PFSK-1 (cell line): Measurements from ENCODE around the gene IL6.

Source experiments
- FOXP2 ChIP-seq: optimal IDR thresholded peaks from 2 replicates; pipeline ENCODE3; 2011; ENCODE audit warnings: borderline replicate concordance, control low read depth, inconsistent platforms; ENCODE audit not compliant: insufficient read depth; ENCODE audit errors: extremely low read length, extremely low read depth
- POLR2AphosphoS5 ChIP-seq: IDR thresholded peaks from 2 replicates; pipeline ENCODE4 v1.6.1; 2012; ENCODE audit warnings: low read depth, mild to moderate bottlenecking, control low read depth, low read length, moderate library complexity
- REST ChIP-seq, 2 experiments: IDR thresholded peaks; 2 replicates each; pipeline versions ENCODE4 v1.6.1 to v1.8.0; 2011 to 2012; ENCODE audit warnings: low read depth in 2 of 2, low read length in 2 of 2, control low read depth in 1 of 2, inconsistent platforms in 1 of 2, mild to moderate bottlenecking in 1 of 2, moderate library complexity in 1 of 2; ENCODE audit not compliant: insufficient read depth in 1 of 2
- SIN3A ChIP-seq: IDR thresholded peaks from 2 replicates; pipeline ENCODE4 v1.6.1; 2012; ENCODE audit warnings: mild to moderate bottlenecking, low read length, moderate library complexity, borderline replicate concordance; ENCODE audit not compliant: insufficient read depth
- TAF1 ChIP-seq: IDR thresholded peaks from 2 replicates; pipeline ENCODE4 v1.6.1; 2012; ENCODE audit warnings: low read length, control low read depth, borderline replicate concordance; ENCODE audit not compliant: insufficient read depth

IL6 gene

GRCh38 chr7:22724861-22725260 lies 2.1 kb upstream of the IL6 start:
- TF ChIP-seq FOXP2 (no peak), REST (IDR thresholded peaks at IDR 0.05; ENCODE audit: insufficient read depth in 1 of 2, low read depth in 2 of 2, low read length in 2 of 2) (no peak), SIN3A (no peak), POLR2AphosphoS5 (no peak), TAF1 (no peak)

GRCh38 chr7:22725585-22725984 lies 1.4 kb upstream of the IL6 start:
- TF ChIP-seq SIN3A (no peak), FOXP2 (no peak), POLR2AphosphoS5 (no peak), REST (IDR thresholded peaks at IDR 0.05; ENCODE audit: insufficient read depth in 1 of 2, low read depth in 2 of 2, low read length in 2 of 2) (no peak), TAF1 (no peak)

- TF ChIP-seq SIN3A (no peak), POLR2AphosphoS5 (no peak), FOXP2 (no peak), REST (IDR thresholded peaks at IDR 0.05; ENCODE audit: insufficient read depth in 1 of 2, low read depth in 2 of 2, low read length in 2 of 2) (no peak), TAF1 (no peak)
These were observed 574 bp upstream of the IL6 start for GRCh38 chr7:22726345-22726906.

- no peak for TF ChIP-seq TAF1
These were observed 675 bp downstream of the IL6 start for GRCh38 chr7:22727714-22728035.

GRCh38 chr7:22728401-22729029 lies 1.5 kb downstream of the IL6 start:
- no peak for TF ChIP-seq SIN3A
- no peak for TF ChIP-seq FOXP2
- TF ChIP-seq TAF1 = no peak
- no peak for TF ChIP-seq POLR2AphosphoS5
- no peak for TF ChIP-seq REST (IDR thresholded peaks at IDR 0.05; ENCODE audit: insufficient read depth in 1 of 2, low read depth in 2 of 2, low read length in 2 of 2)
